GM12875 (cell line): Measurements from ENCODE around the gene MEI4.
"Not testable (repeated sequence)": the region's sequence is repeated elsewhere in the genome, so short reads cannot be mapped to it uniquely, and the experiment has no call there.

Source experiments
- H3K4me3 ChIP-seq: one replicate; pipeline ENCODE4 v1.5.1; 2011; ENCODE audit warnings: low read depth, low read length, control low read depth
- TF ChIP-seq, protein P1 (sequence below): IDR thresholded peaks from 2 replicates; pipeline ENCODE4 v1.5.1; 2011; ENCODE audit warnings: low read depth, mild to moderate bottlenecking, control low read depth, inconsistent platforms, low read length, moderate library complexity, borderline replicate concordance; ENCODE audit not compliant: insufficient read depth

The MEI4 gene

GRCh38 chr6:77674211-77674610, 21.4 kb downstream of the MEI4 start:
- no peak overlapping the region for H3K4me3 ChIP-seq
- TF ChIP-seq, protein P1, sequence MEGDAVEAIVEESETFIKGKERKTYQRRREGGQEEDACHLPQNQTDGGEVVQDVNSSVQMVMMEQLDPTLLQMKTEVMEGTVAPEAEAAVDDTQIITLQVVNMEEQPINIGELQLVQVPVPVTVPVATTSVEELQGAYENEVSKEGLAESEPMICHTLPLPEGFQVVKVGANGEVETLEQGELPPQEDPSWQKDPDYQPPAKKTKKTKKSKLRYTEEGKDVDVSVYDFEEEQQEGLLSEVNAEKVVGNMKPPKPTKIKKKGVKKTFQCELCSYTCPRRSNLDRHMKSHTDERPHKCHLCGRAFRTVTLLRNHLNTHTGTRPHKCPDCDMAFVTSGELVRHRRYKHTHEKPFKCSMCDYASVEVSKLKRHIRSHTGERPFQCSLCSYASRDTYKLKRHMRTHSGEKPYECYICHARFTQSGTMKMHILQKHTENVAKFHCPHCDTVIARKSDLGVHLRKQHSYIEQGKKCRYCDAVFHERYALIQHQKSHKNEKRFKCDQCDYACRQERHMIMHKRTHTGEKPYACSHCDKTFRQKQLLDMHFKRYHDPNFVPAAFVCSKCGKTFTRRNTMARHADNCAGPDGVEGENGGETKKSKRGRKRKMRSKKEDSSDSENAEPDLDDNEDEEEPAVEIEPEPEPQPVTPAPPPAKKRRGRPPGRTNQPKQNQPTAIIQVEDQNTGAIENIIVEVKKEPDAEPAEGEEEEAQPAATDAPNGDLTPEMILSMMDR: no peak

DNA sequence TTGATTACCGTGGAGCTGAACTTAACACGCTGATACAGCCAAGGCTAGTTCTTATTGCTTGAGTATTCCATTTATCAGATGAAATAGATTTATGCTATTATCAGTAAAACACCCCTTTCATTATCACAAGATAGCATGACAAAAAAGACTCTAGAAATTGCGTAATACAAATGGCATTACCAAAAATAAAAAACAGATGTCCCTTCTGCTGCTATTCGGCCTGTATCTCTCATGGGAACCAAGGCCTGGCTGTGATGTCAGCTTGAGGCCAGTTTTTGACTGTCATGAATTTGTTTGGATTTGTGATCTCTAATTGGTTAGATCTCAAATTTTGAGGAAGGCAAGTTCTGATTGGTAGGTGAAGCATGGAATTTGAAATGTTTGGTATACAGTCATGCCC, 25.2 kb downstream of the MEI4 start:
- TF ChIP-seq, protein P1: no peak
- no peak overlapping the region for H3K4me3 ChIP-seq

GRCh38 chr6:77683515-77683914, 30.7 kb downstream of the MEI4 start:
- no peak overlapping the region for H3K4me3 ChIP-seq
- TF ChIP-seq, protein P1: no peak

DNA sequence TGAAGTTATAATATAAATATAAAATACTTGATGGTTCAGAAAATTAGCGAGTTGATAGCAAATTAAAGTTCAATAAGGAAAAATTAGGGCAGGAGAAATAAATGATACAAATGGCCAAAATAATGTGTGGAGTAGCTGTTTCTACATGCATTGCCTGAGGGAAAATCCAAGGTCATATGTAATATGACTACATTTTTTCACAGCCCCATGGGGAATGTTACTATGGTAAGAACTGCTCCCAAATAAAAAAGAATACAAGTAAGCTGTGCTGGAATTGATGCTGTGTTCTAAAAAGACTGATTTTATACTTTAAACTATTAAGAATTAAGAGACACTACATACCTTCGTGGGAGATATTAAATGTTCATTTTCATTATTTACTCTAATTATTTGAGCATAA, 34.1 kb downstream of the MEI4 start:
- TF ChIP-seq, protein P1: no peak
- no peak overlapping the region for H3K4me3 ChIP-seq

GRCh38 chr6:77688649-77689048, 35.8 kb downstream of the MEI4 start:
- no peak overlapping the region for H3K4me3 ChIP-seq
- TF ChIP-seq, protein P1: no peak

DNA sequence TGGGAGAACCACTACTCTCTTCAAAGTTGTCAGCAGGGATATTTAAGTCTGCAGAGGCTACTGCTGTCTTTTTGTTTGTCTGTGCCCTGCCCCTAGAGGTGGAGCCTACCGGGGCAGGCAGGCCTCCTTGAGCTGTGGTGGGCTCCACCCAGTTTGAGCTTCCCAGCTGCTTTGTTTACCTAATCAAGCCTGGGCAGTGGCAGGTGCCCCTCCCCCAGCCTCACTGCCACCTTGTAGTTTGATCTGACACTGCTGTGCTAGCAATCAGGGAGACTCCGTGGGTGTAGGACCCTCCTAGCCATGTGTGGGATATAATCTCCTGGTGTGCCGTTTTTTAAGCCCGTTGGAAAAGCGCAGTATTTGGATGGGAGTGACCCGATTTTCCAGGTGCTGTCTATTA, 47.3 kb downstream of the MEI4 start:
- H3K4me3 ChIP-seq: not testable (repeated sequence)

- TF ChIP-seq, protein P1: no peak
- H3K4me3 ChIP-seq: no peak overlapping the region
These were observed 54.8 kb downstream of the MEI4 start for GRCh38 chr6:77707603-77708002.

- TF ChIP-seq, protein P1: no peak
- H3K4me3 ChIP-seq: no peak overlapping the region
These were observed 62.7 kb downstream of the MEI4 start for GRCh38 chr6:77715588-77715987.
